ENCODE measurements around the gene SNPH.

SNPH gene

GRCh38 chr20:1334370-1334731 is 68.3 kb downstream of the SNPH start:
- no peak for TF ChIP-seq FOXP2 (optimal IDR thresholded peaks at IDR 0.05; ENCODE audit: borderline replicate concordance, extremely low read depth, extremely low read length, insufficient read depth)
- TF ChIP-seq TAF1 (IDR thresholded peaks at IDR 0.05; ENCODE audit: borderline replicate concordance, insufficient read depth, low read length), result no peak
- no peak for TF ChIP-seq POLR2AphosphoS5 (IDR thresholded peaks at IDR 0.05; ENCODE audit: low read depth, low read length)
- TF ChIP-seq SIN3A (IDR thresholded peaks at IDR 0.05; ENCODE audit: borderline replicate concordance, insufficient read depth, low read length), result no peak
- TF ChIP-seq REST (IDR thresholded peaks at IDR 0.05; ENCODE audit: insufficient read depth in 1 of 2, low read depth in 2 of 2, low read length in 2 of 2), result no peak

- TF ChIP-seq SIN3A (IDR thresholded peaks at IDR 0.05; ENCODE audit: borderline replicate concordance, insufficient read depth, low read length), result no peak
- TF ChIP-seq REST (IDR thresholded peaks at IDR 0.05; ENCODE audit: insufficient read depth in 1 of 2, low read depth in 2 of 2, low read length in 2 of 2), result no peak
- no peak for TF ChIP-seq FOXP2 (optimal IDR thresholded peaks at IDR 0.05; ENCODE audit: borderline replicate concordance, extremely low read depth, extremely low read length, insufficient read depth)
- no peak for TF ChIP-seq POLR2AphosphoS5 (IDR thresholded peaks at IDR 0.05; ENCODE audit: low read depth, low read length)
- TF ChIP-seq TAF1 (IDR thresholded peaks at IDR 0.05; ENCODE audit: borderline replicate concordance, insufficient read depth, low read length), result no peak
These were observed 68.7 kb downstream of the SNPH start for GRCh38 chr20:1334761-1335160.

- TF ChIP-seq POLR2AphosphoS5 (IDR thresholded peaks at IDR 0.05; ENCODE audit: low read depth, low read length) (no peak), TAF1 (IDR thresholded peaks at IDR 0.05; ENCODE audit: borderline replicate concordance, insufficient read depth, low read length) (no peak), FOXP2 (optimal IDR thresholded peaks at IDR 0.05; ENCODE audit: borderline replicate concordance, extremely low read depth, extremely low read length, insufficient read depth) (no peak), REST (IDR thresholded peaks at IDR 0.05; ENCODE audit: insufficient read depth in 1 of 2, low read depth in 2 of 2, low read length in 2 of 2) (no peak), SIN3A (IDR thresholded peaks at IDR 0.05; ENCODE audit: borderline replicate concordance, insufficient read depth, low read length) (no peak)
These were observed 70.0 kb downstream of the SNPH start for GRCh38 chr20:1335961-1336698.

- TF ChIP-seq POLR2AphosphoS5 (IDR thresholded peaks at IDR 0.05; ENCODE audit: low read depth, low read length) (peak; percentile 37; the same call in 1 of the 2 replicates), REST (IDR thresholded peaks at IDR 0.05; ENCODE audit: insufficient read depth in 1 of 2, low read depth in 2 of 2, low read length in 2 of 2) (no peak)
These were observed 70.7 kb downstream of the SNPH start for GRCh38 chr20:1336699-1337367.

Measured in PFSK-1 (cell line).